ENCODE measurements around the gene CUL7. TPM values are rescaled to one million over a fixed set of nuclear protein-coding genes. Genes with fewer than 3 reads are reported as not detected.
"Not testable (repeated sequence)": the region's sequence is repeated elsewhere in the genome, so short reads cannot be mapped to it uniquely, and the experiment has no call there.

CUL7 gene
- total and polyA plus RNA-seq, 7 experiments from 2014 or later = 2.9 to 14.5 (median 11.6) TPM

GRCh38 chr6:43001843-43002242, 51.8 kb downstream of the CUL7 start:
- H3K4me1 ChIP-seq (ENCODE audit: control insufficient read depth in 2 of 2, insufficient read depth in 2 of 2, low read length in 2 of 2) = no peaks in the 10 kb centered on the region
- Mint-ChIP-seq H3K9me3 (no peaks in the 10 kb centered on the region), H3K27me3 (no peaks in the 10 kb centered on the region), H3K4me3 (no peak overlapping the region), H3K27ac (no peak overlapping the region), H3K4me1 (peaks cover 0 to 5% (median 4%) of the 10 kb centered on the region in 7 donors), H3K36me3 (peaks cover 0 to 9% (median 0%) of the 10 kb centered on the region in 5 donors)
- peaks cover 0 to 19% (median 0%) of the 10 kb centered on the region in 3 experiments for H3K36me3 ChIP-seq (ENCODE audit: control insufficient read depth in 2 of 3, insufficient read depth in 3 of 3, low read length in 3 of 3)
- H3K27me3 ChIP-seq (ENCODE audit: control insufficient read depth in 2 of 2, insufficient read depth in 2 of 2, low read length in 2 of 2) = no peaks in the 10 kb centered on the region
- no peaks in the 10 kb centered on the region for H3K9me3 ChIP-seq (ENCODE audit: control insufficient read depth in 2 of 3, low read length in 3 of 3)
- ATAC-seq (no peak), DNase-seq (no peak)
- ChIA-PET POLR2A (interaction anchor here (0.7 to 1.5 kb wide), 2 partner anchors 88 to 348 kb away, joined by 3 read pairs; no protein-coding TSS in a partner anchor), CTCF (interaction anchor here (0.6 to 0.7 kb wide), 3 partner anchors 18 to 263 kb away, joined by 3 to 4 read pairs (median 3); no protein-coding TSS in a partner anchor)
- intact Hi-C loops (cut with micrococcal nuclease) = no loop called here
- H3K27ac ChIP-seq (ENCODE audit: low read depth, low read length) = no peak overlapping the region
- H3K4me3 ChIP-seq (ENCODE audit: low read length) = no peak overlapping the region

GRCh38 chr6:42998205-42998604, 55.4 kb downstream of the CUL7 start:
- DNase-seq; H3K4me1 Mint-ChIP-seq; H3K27me3 ChIP-seq (ENCODE audit: control insufficient read depth in 2 of 2, insufficient read depth in 2 of 2, low read length in 2 of 2); H3K4me3 Mint-ChIP-seq; H3K9me3 Mint-ChIP-seq; H3K36me3 ChIP-seq (ENCODE audit: control insufficient read depth in 2 of 3, insufficient read depth in 3 of 3, low read length in 3 of 3); H3K4me3 ChIP-seq (ENCODE audit: low read length); ATAC-seq; H3K36me3 Mint-ChIP-seq; intact Hi-C loops (cut with micrococcal nuclease); H3K27me3 Mint-ChIP-seq; H3K4me1 ChIP-seq (ENCODE audit: control insufficient read depth in 2 of 2, insufficient read depth in 2 of 2, low read length in 2 of 2); H3K9me3 ChIP-seq (ENCODE audit: control insufficient read depth in 2 of 3, low read length in 3 of 3); H3K27ac ChIP-seq (ENCODE audit: low read depth, low read length): not testable (repeated sequence)
- ChIA-PET POLR2A (interaction anchor here (1.5 kb wide), 1 partner anchor 13 kb away, joined by 4 read pairs; no protein-coding TSS in a partner anchor), CTCF (interaction anchor here (0.6 to 1.3 kb wide), 2 partner anchors 24 to 336 kb away, joined by 3 read pairs; no protein-coding TSS in a partner anchor)
- H3K27ac Mint-ChIP-seq = peak overlapping the region in 1 of 9 donors; percentile 36

- H3K4me3 ChIP-seq (ENCODE audit: low read length) = no peak overlapping the region
- peaks cover 0 to 13% (median 6%) of the 10 kb centered on the region in 7 donors for H3K4me1 Mint-ChIP-seq
- ChIA-PET POLR2A (interaction anchor here (0.6 to 0.8 kb wide), 2 partner anchors 8 to 272 kb away, joined by 3 to 4 read pairs; no protein-coding TSS in a partner anchor), CTCF (interaction anchor here (0.6 to 0.9 kb wide), 2 partner anchors 68 to 1780 kb away, joined by 4 to 5 read pairs; no protein-coding TSS in a partner anchor)
- H3K27me3 Mint-ChIP-seq = no peaks in the 10 kb centered on the region
- peak overlapping the region in 3 of 9 donors; percentile 24 to 52 (median 40) for H3K27ac Mint-ChIP-seq
- no peaks in the 10 kb centered on the region for H3K9me3 Mint-ChIP-seq
- H3K36me3 Mint-ChIP-seq = peaks cover 0 to 7% (median 3%) of the 10 kb centered on the region in 5 donors
- H3K27me3 ChIP-seq (ENCODE audit: control insufficient read depth in 2 of 2, insufficient read depth in 2 of 2, low read length in 2 of 2) = no peaks in the 10 kb centered on the region
- no peaks in the 10 kb centered on the region for H3K4me1 ChIP-seq (ENCODE audit: control insufficient read depth in 2 of 2, insufficient read depth in 2 of 2, low read length in 2 of 2)
- H3K27ac ChIP-seq (ENCODE audit: low read depth, low read length) = no peak overlapping the region
- H3K4me3 Mint-ChIP-seq = no peak overlapping the region
- H3K9me3 ChIP-seq (ENCODE audit: control insufficient read depth in 2 of 3, low read length in 3 of 3) = no peaks in the 10 kb centered on the region
- peaks cover 0 to under 1% (median 0%) of the 10 kb centered on the region in 3 experiments for H3K36me3 ChIP-seq (ENCODE audit: control insufficient read depth in 2 of 3, insufficient read depth in 3 of 3, low read length in 3 of 3)
- ATAC-seq (no peak), DNase-seq (no peak)
- intact Hi-C loops (cut with micrococcal nuclease) = no loop called here
Measured at GRCh38 chr6:42996513-42996912, 57.1 kb downstream of the CUL7 start.

- H3K36me3 ChIP-seq (ENCODE audit: control insufficient read depth in 2 of 3, insufficient read depth in 3 of 3, low read length in 3 of 3) = peaks cover 0 to 26% (median 6%) of the 10 kb centered on the region in 3 experiments
- Mint-ChIP-seq H3K9me3 (no peaks in the 10 kb centered on the region), H3K36me3 (peaks cover 3 to 22% (median 8%) of the 10 kb centered on the region in 5 donors), H3K27ac (peak overlapping the region in 3 of 9 donors; percentile 7 to 50 (median 45)), H3K4me3 (no peak overlapping the region), H3K4me1 (peaks cover 2 to 27% (median 16%) of the 10 kb centered on the region in 7 donors), H3K27me3 (no peaks in the 10 kb centered on the region)
- CTCF ChIA-PET = no interaction called here
- no peaks in the 10 kb centered on the region for H3K27me3 ChIP-seq (ENCODE audit: control insufficient read depth in 2 of 2, insufficient read depth in 2 of 2, low read length in 2 of 2)
- POLR2A ChIA-PET = no interaction called here
- no peak for DNase-seq
- no peak overlapping the region for H3K4me3 ChIP-seq (ENCODE audit: low read length)
- no peaks in the 10 kb centered on the region for H3K4me1 ChIP-seq (ENCODE audit: control insufficient read depth in 2 of 2, insufficient read depth in 2 of 2, low read length in 2 of 2)
- H3K9me3 ChIP-seq (ENCODE audit: control insufficient read depth in 2 of 3, low read length in 3 of 3) = no peaks in the 10 kb centered on the region
- no peak overlapping the region for H3K27ac ChIP-seq (ENCODE audit: low read depth, low read length)
- intact Hi-C loops (cut with micrococcal nuclease) = no loop called here
- ATAC-seq = no peak
Measured at GRCh38 chr6:42993445-42993844, 60.2 kb downstream of the CUL7 start.

- peaks cover 3 to 28% (median 8%) of the 10 kb centered on the region in 5 donors for H3K36me3 Mint-ChIP-seq
- Histone ChIP-seq H3K4me3 (ENCODE audit: low read length) (no peak overlapping the region), H3K27ac (ENCODE audit: low read depth, low read length) (no peak overlapping the region), H3K27me3 (ENCODE audit: control insufficient read depth in 2 of 2, insufficient read depth in 2 of 2, low read length in 2 of 2) (no peaks in the 10 kb centered on the region), H3K9me3 (ENCODE audit: control insufficient read depth in 2 of 3, low read length in 3 of 3) (no peaks in the 10 kb centered on the region), H3K4me1 (ENCODE audit: control insufficient read depth in 2 of 2, insufficient read depth in 2 of 2, low read length in 2 of 2) (peaks cover 15 to 19% of the 10 kb centered on the region in 2 donors), H3K36me3 (ENCODE audit: control insufficient read depth in 2 of 3, insufficient read depth in 3 of 3, low read length in 3 of 3) (peaks cover 0 to 32% (median 6%) of the 10 kb centered on the region in 3 experiments)
- no peak for ATAC-seq
- POLR2A ChIA-PET = interaction anchor here (0.6 to 1.7 kb wide), 4 partner anchors 9 to 180 kb away, joined by 3 to 4 read pairs (median 4); no protein-coding TSS in a partner anchor
- CTCF ChIA-PET = no interaction called here
- intact Hi-C loops (cut with micrococcal nuclease) = no loop called here
- no peaks in the 10 kb centered on the region for H3K9me3 Mint-ChIP-seq
- peaks cover 33 to 57% (median 51%) of the 10 kb centered on the region in 7 donors for H3K4me1 Mint-ChIP-seq
- H3K27ac Mint-ChIP-seq = peak overlapping the region in 3 of 9 donors; percentile 27 to 68 (median 64)
- DNase-seq = no peak
- H3K4me3 Mint-ChIP-seq = no peak overlapping the region
- no peaks in the 10 kb centered on the region for H3K27me3 Mint-ChIP-seq
Measured at GRCh38 chr6:42989923-42990322, 63.7 kb downstream of the CUL7 start.

GRCh38 chr6:42988486-42989020, 65.1 kb downstream of the CUL7 start:
- ATAC-seq = no peak
- intact Hi-C loops (cut with micrococcal nuclease) = no loop called here
- Histone ChIP-seq H3K4me1 (ENCODE audit: control insufficient read depth in 2 of 2, insufficient read depth in 2 of 2, low read length in 2 of 2) (peaks cover 15 to 24% of the 10 kb centered on the region in 2 donors), H3K4me3 (ENCODE audit: low read length) (no peak overlapping the region), H3K9me3 (ENCODE audit: control insufficient read depth in 2 of 3, low read length in 3 of 3) (no peaks in the 10 kb centered on the region), H3K27ac (ENCODE audit: low read depth, low read length) (no peak overlapping the region), H3K36me3 (ENCODE audit: control insufficient read depth in 2 of 3, insufficient read depth in 3 of 3, low read length in 3 of 3) (peaks cover 0 to 36% (median 6%) of the 10 kb centered on the region in 3 experiments), H3K27me3 (ENCODE audit: control insufficient read depth in 2 of 2, insufficient read depth in 2 of 2, low read length in 2 of 2) (no peaks in the 10 kb centered on the region)
- no peaks in the 10 kb centered on the region for H3K27me3 Mint-ChIP-seq
- peaks cover 39 to 64% (median 57%) of the 10 kb centered on the region in 7 donors for H3K4me1 Mint-ChIP-seq
- CTCF ChIA-PET = no interaction called here
- peak overlapping the region in 4 of 10 donors; percentile 29 to 58 (median 34) for H3K4me3 Mint-ChIP-seq
- H3K36me3 Mint-ChIP-seq = peaks cover 2 to 28% (median 6%) of the 10 kb centered on the region in 5 donors
- H3K27ac Mint-ChIP-seq = peak overlapping the region in 5 of 9 donors; percentile 51 to 79 (median 65)
- POLR2A ChIA-PET = interaction anchor here (1.2 to 2.2 kb wide), 4 partner anchors 9 to 396 kb away, joined by 3 to 15 read pairs (median 4); partner anchors contain the start of genes PEX6 and RRP36
- DNase-seq = no peak
- H3K9me3 Mint-ChIP-seq = no peaks in the 10 kb centered on the region
